K562 (cell line): ENCODE measurements around the gene CLDN7. TPM values are rescaled to one million over a fixed set of nuclear protein-coding genes. Genes with fewer than 3 reads are reported as not detected.

Source experiments
- AFF1 ChIP-seq, 2 experiments: fragments of 450-650 bp; IDR thresholded peaks; 2 replicates each; pipeline ENCODE4 v1.6.1; 2018; ENCODE audit warnings: mild to moderate bottlenecking in 2 of 2, low read depth in 1 of 2; ENCODE audit not compliant: partially characterized antibody in 2 of 2
- ATF3 ChIP-seq, 2 experiments: fragments of 450-650 bp in 1 of 2; sonication (generic) in 1 of 2; formaldehyde crosslinking in 1 of 2; IDR thresholded peaks in 1 of 2; conservative IDR thresholded peaks in 1 of 2; 2 replicates each; pipeline versions ENCODE4 v1.6.1 to v1.8.1; 2016 to 2023; ENCODE audit warnings: mild to moderate bottlenecking in 2 of 2, moderate library complexity in 2 of 2, inconsistent platforms in 1 of 2, missing genetic modification reagents in 1 of 2
- C11orf30 ChIP-seq: fragments of 450-650 bp; IDR thresholded peaks from 2 replicates; pipeline ENCODE4 v1.6.1; 2016; ENCODE audit warnings: low read depth, mild to moderate bottlenecking
- CSDE1 ChIP-seq, 2 experiments: fragments of 450-650 bp; IDR thresholded peaks; 2 replicates each; pipeline ENCODE4 v1.6.1; 2016; ENCODE audit warnings: mild to moderate bottlenecking in 1 of 2
- CTBP1 ChIP-seq: fragments of 450-650 bp; IDR thresholded peaks from 2 replicates; pipeline ENCODE4 v1.6.1; 2016; ENCODE audit warnings: borderline replicate concordance
- CTCF ChIP-seq, 3 experiments: IDR thresholded peaks in 2 of 3; conservative IDR thresholded peaks in 1 of 3; 2 replicates each; pipeline ENCODE4 v1.5.1; 2011 to 2012; ENCODE audit warnings: low read length in 3 of 3, mild to moderate bottlenecking in 3 of 3, control low read depth in 2 of 3, improper control_type of control experiment in 1 of 3, inconsistent platforms in 1 of 3, low read depth in 1 of 3, mixed read lengths in 1 of 3, moderate library complexity in 1 of 3; ENCODE audit not compliant: insufficient read depth in 2 of 3
- E2F4 ChIP-seq: sonication (generic); formaldehyde crosslinking; IDR thresholded peaks from 2 replicates; pipeline ENCODE4 v1.8.0; 2022; ENCODE audit warnings: mild to moderate bottlenecking, low read depth, missing genetic modification reagents
- GATA2 ChIP-seq: sonication (generic); formaldehyde crosslinking; IDR thresholded peaks from 2 replicates; pipeline ENCODE4 v1.4.0; 2020; ENCODE audit warnings: mild to moderate bottlenecking, missing genetic modification reagents
- HNRNPK ChIP-seq: fragments of 200-400 bp; formaldehyde crosslinking; IDR thresholded peaks from one replicate; pipeline ENCODE4 v1.6.1; 2018; ENCODE audit warnings: mild to moderate bottlenecking, low read depth, low read length; ENCODE audit not compliant: poor library complexity, severe bottlenecking
- KAT8 ChIP-seq: fragments of 450-650 bp; IDR thresholded peaks from 2 replicates; pipeline ENCODE4 v1.6.1; 2016; ENCODE audit warnings: low read depth, mild to moderate bottlenecking
- NFRKB ChIP-seq: fragments of 450-650 bp; IDR thresholded peaks from 2 replicates; pipeline ENCODE4 v1.6.1; 2016; ENCODE audit warnings: low read depth
- PHF8 ChIP-seq: fragments of 200-600 bp; sonication (generic); IDR thresholded peaks from 2 replicates; pipeline ENCODE4 v1.6.1; 2012; ENCODE audit warnings: mixed run types, mild to moderate bottlenecking, inconsistent platforms, low read length, moderate library complexity, borderline replicate concordance
- POU5F1 ChIP-seq: fragments of 150-350 bp; IDR thresholded peaks from 2 replicates; pipeline ENCODE4 v1.6.1; 2014; ENCODE audit warnings: borderline replicate concordance, low read length, low read depth, mild to moderate bottlenecking; ENCODE audit not compliant: partially characterized antibody
- TAF9B ChIP-seq: fragments of 450-650 bp; IDR thresholded peaks from 2 replicates; pipeline ENCODE4 v1.6.1; 2018; ENCODE audit warnings: mild to moderate bottlenecking; ENCODE audit not compliant: partially characterized antibody
- TFAP4 ChIP-seq: sonication (generic); formaldehyde crosslinking; IDR thresholded peaks from 2 replicates; pipeline ENCODE4 v1.8.0; 2022; ENCODE audit warnings: missing genetic modification reagents, mild to moderate bottlenecking, moderate library complexity, borderline replicate concordance
- TSC22D4 ChIP-seq: fragments of 450-650 bp; IDR thresholded peaks from 2 replicates; pipeline ENCODE4 v1.6.1; 2016; ENCODE audit warnings: missing genetic modification characterization, missing biosample characterization, control low read depth
- ZNF347 ChIP-seq: fragments of 450-650 bp; formaldehyde crosslinking; IDR thresholded peaks from 2 replicates; pipeline ENCODE4 v1.4.0; 2020; ENCODE audit warnings: low read depth, mild to moderate bottlenecking, moderate library complexity
- ZNF354B ChIP-seq: fragments of 250-450 bp; sonication (Bioruptor Pico); IDR thresholded peaks from 2 replicates; pipeline ENCODE4 v1.4.0; 2020
- ZNF830 ChIP-seq: fragments of 250-450 bp; sonication (Bioruptor Pico); IDR thresholded peaks from 2 replicates; pipeline ENCODE4 v1.5.0; 2021; ENCODE audit warnings: mild to moderate bottlenecking
- polyA plus RNA-seq, 8 experiments: library from polyadenylated mRNA; depleted of rRNA in 4 of 8; stranded (reverse) in 5 of 8; unstranded in 3 of 8; fragments of >200 nt; fragmentation: Nextera tagmentation in 2 of 8; fragmentation: Illumina TruSeq in 1 of 8; extraction: Ambion mirVana in 2 of 8; extraction: Trizol in 1 of 8; gene quantifications; 2 replicates each; pipeline versions ENCODE4 v1.2.1 to v1.2.3, GENCODE V29; 2011 to 2014; ENCODE audit warnings: inconsistent platforms in 1 of 8, missing spikeins in 1 of 8
- total RNA-seq, 7 experiments: library from RNA; depleted of rRNA in 6 of 7; stranded (reverse); fragments of >200 nt in 6 of 7; fragmentation: Illumina TruSeq in 2 of 7; extraction: Trizol in 2 of 7; gene quantifications; 2 replicates each; pipeline versions ENCODE4 v1.2.1 to v1.2.3, GENCODE V29; 2011 to 2021; ENCODE audit warnings: low replicate concordance in 1 of 7

Gene CLDN7
- total and polyA plus RNA-seq, 9 of the 15 experiments (the other 6 are each of a cell fraction or from before 2014, with no cell fraction given), result 2.2 to 14.5 (median 7.6) TPM

- TF ChIP-seq TAF9B (peak; percentile 37), PHF8 (peak; percentile 40; the same call in 1 of the 2 replicates), CTCF (IDR thresholded peaks at IDR 0.05 in 2 of 3, conservative IDR thresholded peaks at IDR 0.05 in 1 of 3; ENCODE audit: insufficient read depth in 2 of 3, low read depth in 1 of 3, low read length in 3 of 3) (no peak), AFF1 (IDR thresholded peaks at IDR 0.05; ENCODE audit: low read depth in 1 of 2, partially characterized antibody in 2 of 2) (peak in 1 of 2 experiments; percentile 18), KAT8 (no peak), C11orf30 (peak; percentile 97), GATA2 (no peak), HNRNPK (peak; percentile 98), ZNF354B (no peak), NFRKB (peak; percentile 78; the same call in 1 of the 2 replicates), ZNF347 (CRISPR knock-in tag) (no peak), CSDE1 (IDR thresholded peaks at IDR 0.05) (no peak), CTBP1 (no peak), ATF3 (IDR thresholded peaks at IDR 0.05) (no peak), ATF3 (CRISPR knock-in tag; conservative IDR thresholded peaks at IDR 0.05) (no peak), TFAP4 (CRISPR knock-in tag) (peak; percentile 55; the same call in 1 of the 2 replicates), ZNF830 (CRISPR knock-in tag) (no peak), TSC22D4 (tag) (no peak), E2F4 (no peak), POU5F1 (no peak)
These were observed 10.6 kb downstream of the CLDN7 start, which contains the start of gene CTDNEP1 (continued) for GRCh38 chr17:7251661-7252175.
